A549 (cell line): ENCODE results near the gene KCNQ5.

ENCODE experiments used
- BCL3 ChIP-seq: fragments of >200 bp; sonication (Bioruptor Twin); formaldehyde crosslinking; IDR thresholded peaks from 3 replicates; pipeline ENCODE4 v1.6.1; 2016
- CEBPB ChIP-seq, 2 experiments: fragments of >200 bp in 1 of 2; sonication (Bioruptor Twin) in 1 of 2; formaldehyde crosslinking in 1 of 2; IDR thresholded peaks; 2 replicates each; pipeline ENCODE4 v1.6.1; 2012 to 2016
- CTCF ChIP-seq: fragments of >200 bp; sonication (Bioruptor Twin); formaldehyde crosslinking; IDR thresholded peaks from 3 replicates; pipeline ENCODE4 v1.5.1; 2016
- E2F6 ChIP-seq: IDR thresholded peaks from 2 replicates; pipeline ENCODE4 v1.6.1; 2012; ENCODE audit warnings: low read depth, borderline replicate concordance
- EP300 ChIP-seq, 2 experiments: fragments of >200 bp; sonication (Bioruptor Twin); formaldehyde crosslinking; IDR thresholded peaks; 2 replicates in 1 of 2; 3 replicates in 1 of 2; pipeline ENCODE4 v1.6.1; 2016 to 2017
- JUN ChIP-seq, 2 experiments: fragments of >200 bp; sonication (Bioruptor Twin); formaldehyde crosslinking; IDR thresholded peaks; 2 replicates in 1 of 2; 3 replicates in 1 of 2; pipeline ENCODE4 v1.6.1; 2016 to 2017
- POLR2A ChIP-seq: IDR thresholded peaks from 2 replicates; pipeline ENCODE4 v1.6.1; 2012; ENCODE audit warnings: mild to moderate bottlenecking, low read length
- SMC3 ChIP-seq: fragments of >200 bp; sonication (Bioruptor Twin); formaldehyde crosslinking; IDR thresholded peaks from 3 replicates; pipeline ENCODE4 v1.6.1; 2018; ENCODE audit warnings: inconsistent platforms
- ZSCAN20 ChIP-seq: fragments of 250-450 bp; sonication (Bioruptor Pico); IDR thresholded peaks from 2 replicates; pipeline ENCODE4 v1.8.0; 2022; ENCODE audit warnings: mild to moderate bottlenecking, moderate library complexity
- TF ChIP-seq, protein P1 (sequence below): IDR thresholded peaks from 2 replicates; pipeline ENCODE4 v1.6.1; 2012

DNA sequence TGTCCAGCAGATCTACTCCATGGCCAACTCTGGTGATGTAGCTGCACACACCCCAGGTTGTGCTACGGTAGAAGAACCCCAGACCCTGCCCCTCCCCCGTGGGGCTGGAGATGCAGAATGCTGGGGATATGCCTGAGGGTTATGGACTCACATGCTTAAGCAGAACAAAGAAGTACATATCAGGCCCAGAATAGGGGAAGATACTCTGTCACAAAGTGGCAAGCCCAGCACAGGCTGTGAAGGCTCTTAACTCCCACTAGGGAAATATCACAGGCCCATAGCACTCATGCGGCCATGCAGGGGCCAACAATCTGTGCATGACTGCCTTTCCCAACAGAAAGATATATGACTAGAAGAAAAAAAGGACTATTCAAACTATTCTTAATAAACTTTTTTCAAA lies 234.9 kb downstream of the KCNQ5 start:
- TF ChIP-seq CEBPB (IDR thresholded peaks at IDR 0.05) (no peak), CTCF (no peak), EP300 (IDR thresholded peaks at IDR 0.05) (no peak), ZSCAN20 (CRISPR knock-in tag) (no peak), BCL3 (no peak), SMC3 (no peak), JUN (IDR thresholded peaks at IDR 0.05) (no peak), E2F6 (no peak), POLR2A (no peak)
- TF ChIP-seq, protein P1, sequence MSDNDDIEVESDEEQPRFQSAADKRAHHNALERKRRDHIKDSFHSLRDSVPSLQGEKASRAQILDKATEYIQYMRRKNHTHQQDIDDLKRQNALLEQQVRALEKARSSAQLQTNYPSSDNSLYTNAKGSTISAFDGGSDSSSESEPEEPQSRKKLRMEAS = no peak
